Right kidney (tissue), 9 donors: ENCODE results near the gene SFTPB.
A peak's percentile ranks its signal among the peaks of the same experiment; 100 is the strongest.
"Not testable (repeated sequence)": the region's sequence is repeated elsewhere in the genome, so short reads cannot be mapped to it uniquely, and the experiment has no call there.

ENCODE experiments used
- DNase-seq: peaks from one replicate; pipeline ENCODE4 v3.0.0-alpha.2; 2016
- long read RNA-seq, 8 donors: transcript quantifications; one replicate each; lab custom pipeline, GENCODE V29; 2026

SFTPB gene
- long read RNA-seq, donor 1, result 0 reads
- long read RNA-seq, donor 2, result 0 reads
- long read RNA-seq, donor 3, result 0 reads
- long read RNA-seq, donor 4, result 0 reads
- long read RNA-seq, donor 5, result 0 reads
- long read RNA-seq, donor 6, result 0 reads
- long read RNA-seq, donor 7, result 0 reads
- long read RNA-seq, donor 8, result 0 reads

- no peak for DNase-seq
Measured at GRCh38 chr2:85668009-85668856, at the start of gene SFTPB. TSS of gene SFTPB (minus strand) at chr2:85668199. CDS start at chr2:85668183, 16 bp downstream.

DNA sequence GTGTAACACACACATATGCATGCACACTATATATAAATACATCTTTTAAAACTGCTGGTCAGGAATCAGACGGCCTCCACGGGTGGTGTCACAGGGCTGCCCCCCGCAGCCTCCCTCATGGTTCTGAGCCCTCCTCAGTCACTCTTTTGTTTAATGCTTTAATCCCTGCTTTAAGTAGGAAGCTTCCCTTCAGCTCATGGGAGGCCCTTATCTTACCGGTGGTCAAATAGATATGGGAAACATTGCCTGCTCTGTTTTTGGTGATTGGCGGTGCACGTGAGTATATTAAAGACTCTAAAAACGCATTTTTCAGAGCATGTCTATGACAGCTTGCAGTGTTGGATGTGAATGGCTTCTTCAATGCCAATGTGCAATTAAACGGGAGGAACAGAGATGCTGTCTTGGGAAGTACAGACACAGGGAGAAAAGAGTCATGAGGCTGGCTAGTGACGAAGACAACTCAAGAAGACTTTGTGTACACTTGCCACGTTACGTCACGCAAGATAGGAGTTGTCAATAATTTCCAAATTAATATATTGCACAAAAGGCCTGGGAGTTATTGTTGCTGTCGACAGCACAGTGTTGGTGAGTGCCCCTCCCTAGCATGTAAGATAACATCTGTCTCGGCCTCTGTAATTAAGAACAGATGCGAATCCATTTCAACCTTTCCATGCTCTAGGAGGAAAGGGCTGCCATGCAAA is 49.5 kb upstream of the SFTPB start:
- no peak for DNase-seq

DNA sequence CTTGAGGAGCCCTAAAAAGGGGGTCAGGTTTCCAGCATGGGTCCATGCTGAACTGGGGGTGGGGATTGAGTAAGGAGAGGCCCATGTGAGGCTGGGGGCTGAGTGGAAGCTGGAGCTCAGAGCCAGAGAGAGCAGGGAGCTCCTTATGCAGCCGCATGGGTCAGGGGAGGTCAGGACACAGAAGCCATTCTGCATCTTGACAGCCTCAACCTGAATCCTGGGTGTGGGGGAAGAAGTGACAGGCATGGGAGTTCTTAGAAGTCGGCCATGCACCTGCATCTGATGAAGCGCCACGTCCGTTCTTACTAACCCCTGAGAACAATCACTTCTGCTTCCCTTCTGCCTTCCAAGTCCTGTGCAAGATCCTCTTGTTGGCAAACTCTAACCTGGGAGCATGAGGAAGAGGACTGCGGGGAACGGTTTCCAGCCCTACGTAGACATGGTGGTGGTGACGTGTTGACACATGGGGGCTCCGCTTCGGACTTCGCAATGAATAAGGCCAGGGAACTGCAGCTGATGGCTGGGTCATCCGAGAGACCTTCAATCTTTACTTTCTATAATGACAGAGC is 48.4 kb upstream of the SFTPB start:
- no peak for DNase-seq

- no peak for DNase-seq
Measured at GRCh38 chr2:85714841-85715240, 46.8 kb upstream of the SFTPB start.

DNA sequence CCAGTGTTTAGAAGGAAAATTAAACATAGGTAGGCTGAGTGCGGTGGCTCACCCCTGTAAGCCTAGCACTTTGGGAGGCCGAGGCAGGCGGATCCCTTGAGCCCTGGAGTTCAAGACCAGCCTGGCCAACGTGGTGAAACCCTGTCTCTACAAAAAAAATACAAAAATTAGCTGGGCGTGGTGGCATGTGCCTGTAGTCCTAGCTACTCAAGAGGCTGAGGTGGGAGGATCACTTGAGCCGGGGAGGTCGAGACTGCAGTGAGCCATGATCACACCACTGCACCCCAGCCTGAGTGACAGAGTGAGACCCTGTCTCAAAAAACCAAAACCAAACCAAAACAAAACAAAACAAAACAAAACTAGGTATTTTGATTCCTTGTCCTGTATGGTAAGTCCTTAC is 46.4 kb upstream of the SFTPB start:
- DNase-seq, result not testable (repeated sequence)

GRCh38 chr2:85713836-85714235 is 45.8 kb upstream of the SFTPB start:
- no peak for DNase-seq

DNA sequence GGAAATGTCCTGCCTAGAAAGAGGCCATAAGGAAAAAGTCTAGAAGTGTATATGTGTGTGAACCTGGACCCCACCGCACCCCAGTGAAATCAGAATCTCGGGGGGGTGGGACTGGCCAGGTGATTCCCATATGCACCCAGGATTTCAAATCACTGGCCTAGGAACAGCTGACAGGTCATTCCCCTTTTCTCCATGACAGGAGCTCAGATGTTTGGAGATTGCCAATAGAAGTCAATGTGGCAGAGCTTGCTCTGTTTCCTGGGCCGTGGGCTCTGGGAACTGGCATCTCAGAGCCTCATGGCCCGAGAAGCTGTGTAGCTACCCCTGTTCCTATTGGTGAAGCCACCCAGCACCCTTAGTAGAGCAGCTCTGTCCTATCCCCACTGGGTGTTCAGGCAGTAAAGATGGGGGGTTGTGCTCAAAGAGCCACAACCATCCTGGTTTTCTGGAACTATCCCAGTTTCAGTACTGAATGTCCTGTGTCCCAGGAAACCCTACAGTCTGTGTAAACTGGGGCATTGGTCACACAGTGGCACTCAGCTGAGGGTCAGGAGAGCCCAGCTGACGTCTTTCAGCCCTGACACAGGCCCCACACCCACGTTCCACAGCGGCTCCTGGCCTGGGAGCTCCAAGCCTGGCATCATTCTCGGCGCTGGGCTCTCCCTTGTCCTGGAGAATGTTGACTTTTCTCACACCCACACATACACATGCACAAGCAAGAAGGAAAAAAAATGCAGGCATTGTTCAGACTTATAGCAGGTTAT is 45.0 kb upstream of the SFTPB start:
- DNase-seq, result no peak

DNA sequence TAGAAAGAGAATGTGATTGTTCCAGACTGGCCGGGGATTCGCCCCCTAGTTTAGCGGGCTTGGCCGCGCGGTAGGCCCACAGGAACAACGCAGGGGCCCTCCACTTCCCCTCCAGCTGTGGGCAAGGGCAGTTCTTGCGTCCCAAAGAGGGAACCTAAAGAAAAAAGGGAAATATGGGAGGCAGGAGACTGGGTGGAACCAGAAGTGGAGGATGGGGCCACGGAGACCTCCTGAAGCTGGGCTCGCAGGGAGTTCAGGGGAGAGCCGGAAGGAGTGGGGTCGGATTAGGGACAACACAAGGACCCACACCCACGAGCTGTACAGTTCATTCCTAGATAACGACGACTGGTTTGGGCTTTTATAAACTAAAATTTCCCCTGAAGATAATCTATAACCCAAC is 44.3 kb upstream of the SFTPB start:
- no peak for DNase-seq

DNA sequence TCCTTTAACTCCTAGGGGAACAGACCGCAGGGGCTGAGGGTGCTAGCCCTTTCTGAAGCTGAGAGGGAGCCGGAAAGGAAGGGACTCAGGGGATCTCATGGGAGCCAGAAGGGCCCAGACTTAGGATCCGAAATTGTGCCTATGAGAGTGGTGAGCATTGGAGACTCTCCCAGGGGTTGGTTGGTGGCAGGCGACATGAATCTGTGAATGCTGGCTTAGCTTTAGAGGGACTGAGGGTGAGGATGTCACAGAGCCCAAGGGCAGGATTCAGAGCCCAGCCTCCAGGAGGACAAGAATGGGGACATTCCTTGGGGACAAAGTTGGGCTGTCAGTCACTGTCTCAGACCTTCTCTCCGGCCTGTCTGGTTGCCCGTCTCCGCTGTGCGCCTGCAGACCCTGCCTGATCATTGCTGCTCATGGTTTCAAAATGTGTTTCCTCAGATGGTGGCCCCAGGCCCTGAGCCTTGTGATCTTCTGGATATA is 43.6 kb upstream of the SFTPB start:
- no peak for DNase-seq

- DNase-seq, result no peak
Measured at GRCh38 chr2:85710687-85711577, 42.9 kb upstream of the SFTPB start.

GRCh38 chr2:85709401-85709811 is 41.4 kb upstream of the SFTPB start:
- no peak for DNase-seq

- DNase-seq, result no peak
Measured at GRCh38 chr2:85708641-85709040, 40.6 kb upstream of the SFTPB start.

DNA sequence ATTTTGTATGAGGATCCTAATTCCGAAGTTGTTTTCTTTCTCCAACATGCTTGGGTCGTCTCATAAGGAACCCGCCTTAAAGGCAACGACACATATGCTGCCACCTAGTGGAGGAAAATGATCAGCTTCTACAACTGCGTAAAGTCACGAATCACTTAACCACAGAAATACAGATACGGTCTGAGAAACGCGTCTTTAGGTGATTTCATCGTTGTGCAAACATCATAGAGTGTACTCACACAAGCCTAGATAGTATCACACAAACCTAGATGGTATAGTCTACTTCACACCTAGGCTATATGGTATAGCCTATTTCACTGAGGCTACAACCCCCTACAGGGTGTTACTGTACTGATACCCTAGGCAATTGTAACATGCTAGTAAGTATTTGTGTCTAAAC is 39.3 kb upstream of the SFTPB start:
- DNase-seq, result peak; percentile 43

DNA sequence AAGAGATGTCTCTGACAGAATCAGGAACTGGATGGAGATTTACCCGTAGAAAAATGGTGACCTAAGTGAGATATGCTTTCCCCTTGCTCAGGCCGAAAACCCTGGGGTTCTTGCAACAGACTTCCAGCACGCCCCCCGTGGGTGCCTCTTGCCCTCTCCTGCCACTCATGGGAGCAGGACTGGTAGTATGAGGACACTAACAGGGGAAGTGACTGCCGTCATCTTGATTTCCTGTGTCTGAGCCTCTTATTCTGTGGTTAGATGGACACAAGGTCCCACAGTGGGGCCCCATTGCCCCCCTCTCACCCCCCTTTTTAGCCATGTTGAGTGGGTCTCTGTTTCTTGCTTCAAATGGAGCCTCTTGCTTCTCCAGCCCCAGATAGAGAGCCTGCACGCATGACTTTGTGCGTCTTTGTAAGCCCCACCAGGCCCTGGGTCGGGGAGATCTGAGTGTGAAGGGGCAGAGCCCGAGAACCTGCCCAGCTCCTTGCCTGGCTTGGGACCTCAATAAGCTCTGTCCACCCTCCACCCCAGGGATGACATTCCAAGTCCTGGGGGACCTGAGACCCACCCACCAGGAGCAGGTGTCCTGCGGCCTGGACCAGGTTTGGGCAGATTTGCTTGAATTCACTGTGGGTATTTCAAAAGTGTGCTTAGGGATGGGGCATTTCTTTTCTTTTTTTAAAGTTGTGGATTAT is 38.7 kb upstream of the SFTPB start:
- no peak for DNase-seq

DNA sequence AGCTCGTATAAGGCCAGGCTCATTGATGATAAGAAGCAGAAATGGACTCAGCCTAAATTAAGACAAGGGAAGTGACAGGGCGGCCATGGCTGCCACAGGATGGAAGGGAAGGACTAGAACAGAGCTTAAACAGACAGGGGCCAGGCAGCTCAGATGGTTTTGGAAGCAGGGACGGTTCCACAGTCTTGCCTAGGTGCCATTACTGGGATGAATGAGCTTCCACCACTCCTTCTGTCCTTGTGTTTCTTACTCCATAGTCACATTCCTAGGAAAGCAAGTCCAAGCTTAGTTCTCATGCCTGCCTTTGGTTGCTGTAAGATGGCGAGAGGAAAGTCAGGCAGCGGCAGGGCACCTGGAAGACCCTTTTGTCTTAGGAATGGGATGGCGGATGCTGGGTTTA is 38.1 kb upstream of the SFTPB start:
- no peak for DNase-seq

GRCh38 chr2:85705680-85706039 is 37.7 kb upstream of the SFTPB start:
- no peak for DNase-seq

DNA sequence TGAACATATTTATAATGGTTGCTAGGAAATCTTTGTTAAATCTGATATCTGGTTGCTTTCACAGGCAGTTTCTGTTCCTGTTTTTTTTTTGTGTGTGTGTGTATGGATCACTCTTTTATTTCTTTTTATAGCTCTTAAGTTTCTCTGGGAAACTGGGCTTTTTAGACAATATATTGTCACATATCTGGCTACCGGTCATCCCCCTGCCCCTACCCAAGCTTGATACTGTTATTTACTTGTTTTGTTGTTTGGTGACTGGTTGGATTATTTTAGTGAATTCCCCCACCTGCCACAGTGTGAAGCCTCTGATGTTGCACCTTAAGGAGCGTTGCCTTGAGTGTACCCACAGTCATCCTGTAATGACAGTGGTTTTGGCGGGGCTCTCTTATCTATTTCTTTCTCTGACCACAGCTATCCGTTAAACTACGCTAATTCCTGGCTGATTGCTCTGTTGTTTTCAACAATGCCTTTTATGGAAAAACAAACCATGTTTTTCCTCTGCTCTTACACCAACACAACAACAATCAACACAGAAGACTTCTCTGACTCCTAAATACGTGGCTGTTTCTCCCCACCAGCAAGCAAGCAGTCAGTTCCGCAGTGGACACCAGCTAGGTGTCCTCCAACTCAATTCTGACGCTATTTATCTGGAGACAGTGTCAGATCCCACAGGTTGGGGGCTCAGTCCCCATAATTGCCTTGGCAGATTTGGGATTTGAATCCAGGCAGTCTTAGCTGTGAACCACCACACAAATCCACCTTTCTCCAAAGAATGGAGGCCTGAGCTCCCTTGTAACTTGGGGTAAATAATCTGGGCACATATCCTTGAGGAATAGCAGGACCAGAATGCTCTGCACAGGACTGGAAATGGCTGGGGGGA is 37.0 kb upstream of the SFTPB start:
- DNase-seq, result no peak

DNA sequence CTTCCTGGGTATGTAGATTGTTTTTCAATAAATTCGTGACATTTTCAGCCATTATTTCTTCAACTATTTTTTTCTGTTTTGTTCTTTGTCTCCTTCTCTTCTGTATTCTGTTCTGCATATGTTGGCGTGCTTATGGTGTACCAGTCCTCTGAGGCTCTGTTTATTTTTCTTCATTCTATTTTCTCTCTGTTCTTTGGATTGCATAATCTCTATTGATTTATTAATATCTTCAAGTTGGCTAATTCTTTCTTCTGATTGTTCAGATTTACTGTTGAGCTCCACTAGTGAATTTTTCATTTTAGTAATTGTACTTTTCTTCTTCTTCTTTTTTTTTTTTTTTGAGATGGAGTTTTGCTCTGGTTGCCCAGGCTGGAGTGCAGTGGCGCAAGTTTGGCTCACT is 36.0 kb upstream of the SFTPB start:
- no peak for DNase-seq

DNA sequence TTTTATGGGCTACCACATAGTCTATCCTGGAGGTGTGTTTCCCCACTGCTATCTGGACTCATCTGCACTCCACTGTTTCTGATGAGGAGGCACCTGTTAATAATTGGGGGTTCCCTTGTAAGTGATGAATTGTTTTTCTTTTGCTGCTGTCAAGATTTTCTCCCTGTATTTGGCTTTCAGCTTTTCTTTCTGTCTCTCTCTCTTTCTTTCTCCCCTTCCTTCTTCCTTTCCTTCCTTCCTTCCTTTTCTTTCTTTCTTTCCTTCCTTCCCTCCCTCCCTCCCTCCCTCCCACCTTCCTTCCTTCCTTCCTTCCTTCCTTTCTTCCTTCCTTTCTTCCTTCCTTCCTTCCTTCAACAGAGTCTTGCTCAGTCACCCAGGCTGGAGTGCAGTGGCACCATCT is 35.3 kb upstream of the SFTPB start:
- no peak for DNase-seq

DNA sequence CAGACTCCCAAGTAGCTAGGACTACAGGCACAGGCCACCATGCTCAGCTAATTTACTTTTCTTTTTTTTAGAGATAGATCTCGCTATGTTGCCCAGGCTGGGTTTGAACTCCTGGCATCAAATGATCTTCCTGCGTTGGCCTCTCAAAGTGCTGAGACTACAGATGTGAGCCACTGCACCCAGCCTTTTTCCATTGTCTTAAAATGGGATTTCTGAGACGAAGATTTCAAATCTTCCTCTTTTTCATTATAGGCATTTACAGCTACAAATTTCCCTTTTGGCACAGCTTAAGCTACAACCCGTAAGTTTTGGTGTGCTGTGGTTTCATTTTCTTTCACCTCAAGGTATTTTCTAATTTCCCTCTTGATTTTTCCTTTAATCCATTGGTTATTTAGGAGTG is 34.8 kb upstream of the SFTPB start:
- DNase-seq, result no peak
